A673 (cell line): ENCODE data around the gene KRT38.

Source experiments
- CTCF ChIP-seq: fragments of 300-800, 200-600 bp; sonication (generic); conservative IDR thresholded peaks from 2 replicates; pipeline ENCODE4 v1.5.1; 2017; ENCODE audit warnings: low read depth, mild to moderate bottlenecking, antibody characterized with exemption, low read length, moderate library complexity, mixed read lengths
- EZH2 ChIP-seq: fragments of 200-600 bp; sonication (generic); IDR thresholded peaks from 2 replicates; pipeline ENCODE4 v1.6.1; 2017; ENCODE audit warnings: borderline replicate concordance, low read depth, mild to moderate bottlenecking, mixed read lengths, antibody characterized with exemption, low read length; ENCODE audit not compliant: poor library complexity, severe bottlenecking

GRCh38 chr17:41402161-41402560 is 38.6 kb downstream of the KRT38 start:
- no peak for TF ChIP-seq CTCF
- no peak for TF ChIP-seq EZH2
